ENCODE data around the gene KCNIP1. TPM values are rescaled to one million over a fixed set of nuclear protein-coding genes. Genes with fewer than 3 reads are reported as not detected.

The KCNIP1 gene
- total RNA-seq, 1 experiment from 2014 or later: not detected

DNA sequence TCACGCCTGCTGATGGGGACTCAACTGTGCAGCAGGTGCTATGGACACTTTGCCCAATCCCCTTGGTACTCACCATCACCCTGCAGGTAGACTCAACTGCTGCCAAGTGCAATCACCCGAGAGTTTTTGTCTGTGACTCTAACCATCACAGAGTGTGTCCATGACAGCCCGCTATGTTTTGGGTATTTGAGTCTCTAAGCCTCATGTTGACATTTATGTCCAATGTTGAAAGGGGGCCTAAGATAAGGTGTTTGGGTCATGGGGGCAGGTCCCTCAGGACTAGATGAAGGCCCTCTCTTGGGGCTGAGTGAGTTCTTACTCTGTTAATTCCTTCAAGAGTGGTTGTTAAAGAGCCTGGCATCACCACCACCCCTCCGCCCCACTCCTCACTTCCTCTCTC, 235.6 kb downstream of the KCNIP1 start (continued):
- TF ChIP-seq REST (IDR thresholded peaks at IDR 0.05; ENCODE audit: low read depth) (no peak), POLR2A (IDR thresholded peaks at IDR 0.05; ENCODE audit: borderline replicate concordance, extremely low read depth, insufficient read depth, insufficient read length) (no peak), CBX3 (IDR thresholded peaks at IDR 0.05; ENCODE audit: low read depth) (no peak)

- Histone ChIP-seq H3K4me2 (ENCODE audit: low read length) (no peak overlapping the region), H4K20me1 (ENCODE audit: insufficient read depth) (no peaks in the 10 kb centered on the region), H3K9ac (ENCODE audit: low read length) (no peak overlapping the region), H3K4me1 (ENCODE audit: control insufficient read depth in 1 of 2, insufficient read depth in 2 of 2, low read length in 2 of 2) (peaks cover 0 to 10% of the 10 kb centered on the region in 2 experiments; a peak in 1 of 4 replicates), H2AFZ (ENCODE audit: low read depth, low read length, poor library complexity, severe bottlenecking) (no peak overlapping the region), H3K9me2 (ENCODE audit: insufficient read depth) (no peaks in the 10 kb centered on the region), H3K79me2 (ENCODE audit: insufficient read depth, low read length) (no peaks in the 10 kb centered on the region), H3K4me3 (replicated peaks in 1 of 2; ENCODE audit: low read depth in 1 of 2, low read length in 2 of 2) (no peak overlapping the region), H3K36me3 (ENCODE audit: control insufficient read depth in 1 of 2, insufficient read depth in 2 of 2, low read length in 2 of 2) (no peaks in the 10 kb centered on the region), H3K27ac (ENCODE audit: low read depth, low read length) (no peak overlapping the region), H3K9me3 (ENCODE audit: control insufficient read depth in 1 of 2, insufficient read depth in 1 of 2, low read depth in 1 of 2, low read length in 2 of 2) (no peaks in the 10 kb centered on the region), H3K27me3 (ENCODE audit: insufficient read depth, low read length) (no peaks in the 10 kb centered on the region; the same call in 1 of the 2 replicates)
- RAD21 ChIA-PET (ENCODE audit: low non-redundant PET in 1 of 2, low total read pairs in 2 of 2, uncharacterized antibody in 2 of 2, unreplicated experiment in 2 of 2): no interaction called here
- DNase-seq (ENCODE audit: low read depth, low spot score) (no peak), ATAC-seq (no peak)
- CTCF ChIA-PET: interaction anchor here (1.4 kb wide), 1 partner anchor 49 kb away, joined by 3 read pairs; no protein-coding TSS in a partner anchor
- BruUV-seq (replicated peaks): no TSS peak
- intact Hi-C loops (cut with micrococcal nuclease): loop anchor here (10.0 kb wide), 3 partner anchors 154 to 1164 kb away; no protein-coding TSS in a partner anchor
- POLR2A ChIA-PET: no interaction called here
- TF ChIP-seq, protein P1, sequence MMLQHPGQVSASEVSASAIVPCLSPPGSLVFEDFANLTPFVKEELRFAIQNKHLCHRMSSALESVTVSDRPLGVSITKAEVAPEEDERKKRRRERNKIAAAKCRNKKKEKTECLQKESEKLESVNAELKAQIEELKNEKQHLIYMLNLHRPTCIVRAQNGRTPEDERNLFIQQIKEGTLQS (IDR thresholded peaks at IDR 0.05): no peak
- TF ChIP-seq RAD21 (IDR thresholded peaks at IDR 0.05; ENCODE audit: low read depth) (no peak), MAX (IDR thresholded peaks at IDR 0.05) (no peak), REST (IDR thresholded peaks at IDR 0.05; ENCODE audit: low read depth) (no peak), ZFX (IDR thresholded peaks at IDR 0.05) (no peak), SIN3A (IDR thresholded peaks at IDR 0.05; ENCODE audit: low read depth) (no peak), ELF1 (IDR thresholded peaks at IDR 0.05; ENCODE audit: borderline replicate concordance, low read depth) (no peak), CEBPB (IDR thresholded peaks at IDR 0.05; ENCODE audit: low read depth) (no peak), SRF (IDR thresholded peaks at IDR 0.05; ENCODE audit: low read depth) (no peak), POLR2A (IDR thresholded peaks at IDR 0.05; ENCODE audit: borderline replicate concordance, extremely low read depth, insufficient read depth, insufficient read length) (no peak), TCF7L2 (IDR thresholded peaks at IDR 0.05; ENCODE audit: borderline replicate concordance, extremely low read depth, insufficient read depth, insufficient read length) (no peak), EGR1 (IDR thresholded peaks at IDR 0.05; ENCODE audit: low read depth) (no peak), FOSL1 (IDR thresholded peaks at IDR 0.05; ENCODE audit: low read depth) (no peak), EZH2 (IDR thresholded peaks at IDR 0.05) (no peak)
- TF ChIP-seq, protein P2, sequence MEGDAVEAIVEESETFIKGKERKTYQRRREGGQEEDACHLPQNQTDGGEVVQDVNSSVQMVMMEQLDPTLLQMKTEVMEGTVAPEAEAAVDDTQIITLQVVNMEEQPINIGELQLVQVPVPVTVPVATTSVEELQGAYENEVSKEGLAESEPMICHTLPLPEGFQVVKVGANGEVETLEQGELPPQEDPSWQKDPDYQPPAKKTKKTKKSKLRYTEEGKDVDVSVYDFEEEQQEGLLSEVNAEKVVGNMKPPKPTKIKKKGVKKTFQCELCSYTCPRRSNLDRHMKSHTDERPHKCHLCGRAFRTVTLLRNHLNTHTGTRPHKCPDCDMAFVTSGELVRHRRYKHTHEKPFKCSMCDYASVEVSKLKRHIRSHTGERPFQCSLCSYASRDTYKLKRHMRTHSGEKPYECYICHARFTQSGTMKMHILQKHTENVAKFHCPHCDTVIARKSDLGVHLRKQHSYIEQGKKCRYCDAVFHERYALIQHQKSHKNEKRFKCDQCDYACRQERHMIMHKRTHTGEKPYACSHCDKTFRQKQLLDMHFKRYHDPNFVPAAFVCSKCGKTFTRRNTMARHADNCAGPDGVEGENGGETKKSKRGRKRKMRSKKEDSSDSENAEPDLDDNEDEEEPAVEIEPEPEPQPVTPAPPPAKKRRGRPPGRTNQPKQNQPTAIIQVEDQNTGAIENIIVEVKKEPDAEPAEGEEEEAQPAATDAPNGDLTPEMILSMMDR (IDR thresholded peaks at IDR 0.05 in 2 of 3, conservative IDR thresholded peaks at IDR 0.05 in 1 of 3; ENCODE audit: borderline replicate concordance in 1 of 3, insufficient read depth in 1 of 3, low read depth in 2 of 3, low read length in 2 of 3): no peak
Observed at GRCh38 chr5:170740551-170741205, 236.9 kb downstream of the KCNIP1 start.
